NK-92 treated with Interleukin-12 subunit alpha and Interleukin-12 subunit beta, amount 100 ng/mL, for 24 hours (cell line): Measurements from ENCODE around the gene TMEM190.

ENCODE experiments used
- DNase-seq: peaks from one replicate; lab custom pipeline; 2025; lab: John Stamatoyannopoulos, UW

TMEM190 gene

DNA sequence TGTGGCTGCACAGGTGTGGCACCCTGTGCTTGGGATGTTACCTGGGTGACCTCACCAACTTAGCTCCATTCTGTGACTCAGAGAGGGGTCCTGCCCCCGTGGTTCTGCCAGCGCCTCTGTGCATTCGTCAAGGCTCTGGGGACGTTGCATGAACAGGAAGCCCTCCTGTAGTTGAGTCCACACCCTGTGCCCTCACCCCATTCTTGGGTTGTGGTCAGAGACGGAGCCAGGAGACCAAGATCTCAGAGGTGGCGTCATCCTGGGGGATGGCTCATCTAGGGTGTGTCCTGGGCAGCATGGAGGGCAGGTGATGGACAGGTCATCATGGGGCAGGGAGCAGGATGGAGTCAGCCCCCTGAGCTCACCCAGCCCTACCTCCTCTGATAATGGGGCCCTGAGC, 24.6 kb upstream of the TMEM190 start:
- no peak for DNase-seq

DNA sequence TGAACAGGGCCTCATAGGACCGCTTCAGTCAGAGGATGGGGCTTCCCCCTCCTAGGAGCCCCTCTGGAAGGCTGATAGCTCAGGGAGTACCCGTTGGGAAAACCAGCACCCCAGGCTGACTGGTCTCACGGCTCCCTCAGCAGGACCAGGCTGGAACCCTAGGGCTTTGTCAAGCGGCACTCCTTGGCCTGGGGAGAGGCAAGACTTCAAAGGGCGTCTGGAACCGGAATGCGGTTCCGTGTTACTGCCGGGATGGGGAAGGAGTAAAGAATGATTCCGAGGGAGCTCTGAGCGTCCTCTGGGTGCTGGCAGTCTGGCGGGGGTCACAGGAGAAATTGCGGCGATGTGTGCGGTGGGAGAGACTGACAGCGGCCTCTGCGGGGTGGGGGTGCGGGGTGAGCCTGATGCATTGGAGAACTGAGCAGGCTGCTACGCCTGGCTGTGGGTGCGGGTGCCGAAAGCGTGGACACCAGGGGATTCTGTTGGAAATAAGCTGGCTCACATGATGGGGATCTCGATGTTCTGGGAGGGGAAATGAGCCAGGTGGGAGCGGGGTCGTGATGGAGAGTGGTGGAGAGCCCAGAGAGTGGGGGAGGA, 24.0 kb upstream of the TMEM190 start:
- DNase-seq = no peak

DNA sequence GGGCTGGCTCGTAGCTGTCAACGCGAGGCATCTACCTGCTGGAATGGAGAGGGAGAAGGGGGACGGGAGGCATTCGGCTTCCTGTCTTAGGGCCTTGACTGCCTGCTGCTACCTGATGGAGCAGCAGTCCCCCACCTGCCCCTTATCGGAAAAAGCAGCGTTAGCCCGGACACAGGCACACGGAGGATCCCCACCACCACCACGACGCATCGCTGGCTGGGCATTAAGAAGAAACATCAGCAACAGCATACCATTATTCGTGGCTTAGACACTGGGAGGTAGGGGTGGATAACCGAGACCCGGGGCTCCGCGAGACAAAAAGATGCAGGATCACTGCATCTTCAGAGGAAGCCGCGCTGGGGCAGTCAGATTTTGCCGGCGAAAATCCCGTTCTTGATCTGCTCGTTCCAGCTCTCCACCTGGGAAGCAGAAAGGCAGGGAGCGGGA, 23.2 kb upstream of the TMEM190 start:
- no peak for DNase-seq

DNA sequence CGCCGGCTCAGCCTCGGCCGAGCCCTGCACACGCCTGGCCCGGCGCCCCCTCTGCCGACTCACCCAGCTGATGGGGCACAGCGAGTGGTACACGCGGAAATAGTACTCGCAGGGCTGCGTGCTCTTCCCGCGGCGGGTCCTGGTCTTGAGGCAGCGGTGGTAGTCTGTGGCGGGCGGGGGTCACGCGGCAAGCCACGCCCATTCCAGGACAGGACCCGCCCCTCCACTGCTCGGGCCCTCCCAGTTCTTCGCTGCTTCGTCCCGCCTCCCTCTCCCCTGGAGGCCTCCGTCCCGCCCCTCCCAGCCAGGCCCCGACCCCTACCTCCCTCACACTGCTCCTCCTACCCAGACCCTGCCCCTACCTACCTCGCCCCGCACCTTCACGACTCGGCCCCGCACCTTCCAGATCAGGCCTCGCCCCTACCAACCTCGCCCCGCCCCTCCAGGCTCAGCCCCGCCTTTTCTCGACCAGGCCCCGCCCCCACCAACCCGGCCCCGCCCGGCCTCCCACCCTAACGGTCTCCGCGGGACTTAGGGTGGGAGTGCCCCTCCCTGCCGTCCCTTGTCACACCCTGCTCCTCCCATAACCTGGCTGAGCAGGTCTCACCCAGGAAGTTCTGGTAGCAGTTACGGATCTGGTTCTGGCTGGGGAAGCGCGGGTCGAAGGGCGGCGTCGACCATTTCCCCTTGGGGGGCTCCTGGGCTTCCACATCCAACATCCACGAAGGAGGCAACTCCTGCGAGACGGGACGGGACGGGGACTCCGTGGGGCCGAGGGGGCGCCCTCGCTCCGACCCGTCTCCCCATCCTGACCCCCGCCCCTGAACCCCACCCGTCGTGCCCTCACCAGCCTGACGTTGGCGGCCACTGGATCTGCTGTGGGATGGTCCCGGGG, 22.6 kb upstream of the TMEM190 start:
- DNase-seq = no peak

DNA sequence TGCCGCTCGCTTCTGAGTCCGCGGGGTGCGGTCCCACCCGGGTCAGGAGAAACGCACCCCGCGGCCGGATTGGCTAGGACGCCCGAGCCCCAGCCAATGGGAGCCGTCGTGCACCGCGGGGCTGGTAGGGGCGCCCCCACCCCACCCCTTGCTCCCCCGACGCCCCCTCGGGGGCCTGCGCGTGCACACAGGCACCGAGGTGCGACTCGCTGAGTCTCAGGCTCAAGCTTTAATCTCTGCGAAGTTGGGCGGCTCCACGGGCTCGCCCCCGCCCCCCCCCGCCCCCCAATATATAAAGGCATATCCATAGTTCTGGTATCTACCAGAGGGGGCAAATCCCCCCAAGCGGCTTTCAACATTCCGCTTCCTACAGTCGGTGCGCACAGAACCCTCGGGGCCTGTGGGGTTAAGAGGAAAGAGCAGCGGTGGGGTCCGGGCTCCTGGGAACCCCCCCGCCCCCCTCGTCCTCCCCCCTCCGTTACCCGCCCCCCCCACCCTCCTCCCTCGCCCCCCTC, 21.9 kb upstream of the TMEM190 start, which contains the start of gene COX6B2:
TSS of gene COX6B2 (minus strand) at position 22 of the 515 bp plus-strand sequence. CDS start 198 bp downstream, outside the sequence.
- DNase-seq = no peak

DNA sequence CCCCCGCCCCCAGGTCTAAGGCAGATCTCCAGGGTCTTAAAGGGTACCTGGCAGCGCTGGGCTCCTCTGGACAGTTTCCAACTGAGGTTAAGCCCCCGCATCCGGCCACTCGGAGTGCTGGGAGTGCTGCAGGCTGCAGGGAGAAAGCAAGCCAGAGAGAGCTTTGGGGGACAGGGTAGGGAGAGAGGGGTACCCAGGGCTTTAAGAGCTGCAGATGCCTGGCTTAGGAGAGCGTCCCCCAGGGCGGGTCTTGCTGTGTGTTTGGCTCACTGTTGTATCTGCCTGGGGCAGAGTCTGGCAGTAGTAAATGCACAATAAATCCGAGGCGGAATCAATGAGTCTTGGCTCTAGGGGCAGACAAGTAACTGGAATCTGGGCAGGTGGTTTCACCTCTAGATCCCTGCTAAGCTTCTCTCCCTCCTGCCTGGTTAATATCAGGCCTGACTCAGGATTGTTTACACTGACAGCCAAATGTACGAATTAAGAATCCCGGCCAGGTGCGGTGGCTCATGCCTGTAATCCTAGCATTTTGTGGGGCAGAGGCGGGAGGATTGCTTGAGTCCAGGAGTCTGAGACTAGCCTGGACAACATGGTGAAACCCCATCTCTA, 21.3 kb upstream of the TMEM190 start:
- no peak for DNase-seq

DNA sequence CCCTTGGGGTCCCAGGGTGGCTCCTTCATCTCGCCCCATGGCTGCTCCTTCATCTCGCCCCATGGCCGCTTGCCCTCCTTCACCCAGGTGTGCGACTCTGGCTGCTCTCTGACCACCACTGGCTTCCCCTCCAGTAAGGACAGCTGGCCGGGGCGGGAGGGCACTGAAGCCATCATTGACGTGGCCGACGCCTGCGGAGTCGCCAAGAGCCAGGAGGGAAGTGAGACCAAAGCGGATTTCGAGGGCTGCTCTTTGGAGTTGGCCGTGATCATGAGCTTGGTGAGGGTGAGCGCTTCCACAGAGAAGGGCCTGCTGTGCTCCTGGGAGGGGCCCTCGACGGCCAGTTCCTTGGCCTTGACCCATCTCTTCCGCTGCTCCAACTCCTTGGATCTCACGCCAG, 18.1 kb upstream of the TMEM190 start:
- no peak for DNase-seq

DNA sequence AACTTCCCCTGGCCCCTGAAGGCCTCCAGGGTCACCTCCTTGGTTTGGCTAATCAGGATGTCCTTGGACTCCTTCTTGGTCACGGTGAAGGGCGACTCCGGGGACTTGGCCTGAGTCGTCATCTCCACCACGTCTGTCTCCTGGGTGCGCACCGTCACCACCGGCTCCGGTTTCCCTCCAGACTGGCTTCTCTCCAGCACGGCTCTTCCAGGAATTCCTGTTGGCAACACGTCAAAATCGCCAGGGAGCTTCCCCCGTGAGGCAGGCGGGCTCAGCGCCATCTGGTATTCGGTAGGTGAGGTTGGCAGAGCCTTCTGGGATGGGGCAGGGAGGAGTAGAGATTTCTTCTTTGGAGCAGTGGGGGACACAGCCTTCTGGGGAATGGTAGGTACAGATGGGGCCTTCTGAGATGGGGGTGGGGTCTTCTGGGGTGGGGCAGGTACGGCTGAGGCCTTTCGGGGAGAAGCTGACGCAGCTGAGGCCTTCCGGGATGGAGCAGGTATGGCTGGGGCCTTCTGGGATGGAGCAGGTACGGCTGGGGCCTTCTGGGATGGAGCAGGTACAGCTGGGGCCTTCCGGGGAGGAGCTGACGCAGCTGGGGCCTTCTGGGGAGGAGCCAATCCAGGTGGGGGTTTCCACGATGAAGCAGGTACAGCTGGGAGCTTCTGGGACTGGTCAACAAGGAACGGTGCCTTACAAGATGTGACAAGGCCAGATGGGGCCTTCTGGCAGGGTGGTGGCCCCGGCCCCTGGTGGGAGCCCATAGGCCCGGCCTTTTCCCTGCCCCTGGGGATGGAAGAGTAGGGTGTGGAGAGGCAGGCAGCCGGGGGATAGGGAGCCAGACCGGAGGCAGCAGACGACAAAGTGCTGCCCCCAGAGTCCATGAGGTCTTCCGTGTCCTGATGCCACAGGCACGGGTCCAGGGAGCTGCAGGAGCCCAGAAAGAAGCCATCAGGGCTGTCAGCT, 17.4 kb upstream of the TMEM190 start:
- DNase-seq = no peak

DNA sequence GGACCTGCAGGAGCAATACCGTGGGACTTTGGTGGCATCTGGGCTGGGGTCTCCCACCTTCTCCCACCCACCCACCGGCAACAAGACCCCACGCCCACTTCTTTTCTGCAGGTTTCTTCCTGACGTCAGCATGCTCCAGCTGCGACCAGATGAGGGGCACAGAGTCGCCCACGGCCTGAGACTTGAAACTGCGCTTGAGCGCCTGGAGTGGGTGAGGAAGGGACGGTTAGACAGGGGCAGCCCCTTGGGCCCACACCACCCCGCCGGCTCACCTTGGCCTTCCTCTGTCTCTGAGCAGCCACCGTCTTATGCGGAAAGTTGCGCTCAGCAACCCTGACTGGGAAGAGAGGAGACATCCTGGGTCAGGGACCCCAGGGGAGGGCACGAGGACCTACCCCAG, 15.7 kb upstream of the TMEM190 start:
- no peak for DNase-seq

DNA sequence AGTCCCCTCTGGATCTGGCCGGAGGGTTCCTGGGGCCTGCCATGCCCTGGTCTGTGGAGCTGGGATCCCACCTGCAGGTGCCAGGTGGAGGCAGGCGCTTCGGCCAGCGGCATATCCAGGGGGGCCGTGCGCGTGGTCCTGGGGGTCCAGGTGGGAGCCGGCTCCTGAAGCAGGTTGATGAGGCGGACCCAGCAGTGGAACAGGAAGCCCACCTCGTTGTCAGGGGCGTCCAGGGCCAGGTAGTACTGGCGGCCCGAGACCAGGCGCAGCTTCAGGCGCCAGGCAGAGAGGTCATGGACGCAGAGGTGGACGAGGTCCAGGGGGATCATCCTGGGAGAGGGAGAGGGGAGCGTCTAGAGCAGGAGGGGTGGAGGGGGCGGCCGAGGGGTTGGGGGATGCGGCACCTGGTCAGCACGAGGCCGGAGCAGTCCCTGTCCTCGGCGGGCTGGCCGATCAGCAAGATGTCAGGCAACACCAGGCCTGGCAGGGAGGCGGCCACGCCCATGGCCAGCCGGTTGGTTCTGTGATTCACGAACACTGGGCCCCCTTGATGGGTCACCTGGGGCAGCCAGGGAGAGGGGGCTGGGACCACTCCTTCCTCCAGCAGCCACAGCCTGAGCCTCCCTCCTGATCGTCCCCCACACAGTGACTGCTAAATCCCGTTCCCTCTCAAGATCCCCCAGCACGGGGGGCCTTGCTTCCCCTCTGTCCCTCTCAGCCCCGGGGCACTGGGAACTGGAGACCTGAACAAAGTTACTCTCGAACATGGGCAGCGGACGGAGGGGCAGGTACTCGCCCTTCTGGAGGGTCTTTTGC, 14.2 kb upstream of the TMEM190 start:
- no peak for DNase-seq

DNA sequence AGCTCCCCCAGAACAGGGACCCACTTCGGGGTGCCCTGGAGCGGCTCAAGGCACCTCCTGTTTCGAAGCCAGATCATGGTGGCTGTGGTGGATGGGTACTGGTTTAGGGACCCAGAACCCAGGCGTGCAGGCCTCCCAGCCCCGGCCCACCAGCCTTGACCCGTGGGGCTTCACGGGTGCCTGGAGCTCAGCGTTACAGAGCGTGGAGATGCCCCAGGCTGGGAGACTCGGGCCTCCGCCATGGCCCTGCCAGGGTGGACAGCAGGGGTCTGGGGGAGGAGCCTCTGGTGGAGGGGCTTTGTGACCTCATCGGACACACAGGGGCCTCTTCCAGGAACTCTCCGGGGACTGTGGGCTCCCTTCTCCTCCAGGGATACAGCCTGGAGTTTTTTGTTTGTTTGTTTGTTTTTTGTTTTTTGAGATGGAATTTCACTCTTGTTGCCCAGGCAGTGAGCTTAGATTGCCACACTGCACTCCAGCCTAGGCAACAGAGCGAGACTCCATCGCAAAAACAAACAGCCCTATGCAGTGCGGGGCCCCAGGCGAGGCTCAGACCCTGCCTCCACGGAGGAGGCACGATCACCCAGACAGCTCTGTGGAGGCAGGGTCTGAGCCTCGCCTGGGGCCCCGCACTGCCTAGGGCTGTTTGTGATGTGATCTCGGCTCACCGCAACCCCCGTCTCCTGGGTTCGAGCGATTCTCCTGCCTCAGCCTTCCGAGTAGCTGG, 13.5 kb upstream of the TMEM190 start, which contains the start of gene GARIN5B:
TSS of gene GARIN5B (minus strand) at position 271 of the 727 bp plus-strand sequence. CDS start at position 77, 194 bp downstream.
- no peak for DNase-seq

DNA sequence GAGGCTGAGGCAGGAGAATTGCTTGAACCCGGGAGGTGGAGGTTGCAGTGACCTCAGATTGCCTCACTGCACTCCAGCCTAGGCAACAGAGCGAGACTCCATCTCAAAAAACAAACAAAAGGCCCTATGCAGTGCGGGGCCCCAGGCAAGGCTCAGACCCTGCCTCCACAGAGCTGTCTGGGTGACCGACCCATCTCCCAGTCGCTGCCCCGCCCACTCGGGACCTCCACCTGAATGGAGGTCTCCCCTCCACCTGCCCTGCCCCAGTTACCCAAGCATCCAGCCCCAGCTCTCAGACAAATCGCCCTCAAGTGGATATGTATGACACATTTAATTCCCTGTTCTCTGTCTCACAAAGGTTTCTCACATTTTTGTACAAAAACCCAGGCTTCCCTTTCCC, 11.4 kb upstream of the TMEM190 start:
- no peak for DNase-seq

DNA sequence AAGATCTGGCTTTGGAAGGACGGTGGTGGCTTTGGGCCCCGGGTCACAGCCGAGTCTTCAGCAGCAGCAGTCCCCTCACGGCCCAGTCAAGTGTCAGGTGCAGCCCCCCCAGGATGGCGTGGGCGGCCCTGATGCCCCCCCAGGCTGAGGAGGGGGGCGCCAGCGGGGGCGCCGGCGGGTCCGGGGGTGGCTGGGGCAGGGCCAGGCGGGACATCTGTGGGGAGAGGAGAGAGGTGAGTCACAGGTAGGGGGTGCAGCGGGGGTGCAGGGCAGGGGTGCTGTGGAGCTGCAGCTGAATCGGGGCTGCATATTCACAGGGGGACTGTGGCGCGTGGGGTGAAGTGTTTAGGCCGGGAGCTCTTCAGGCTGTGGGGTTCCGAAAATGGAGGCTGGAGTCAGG, 10.7 kb upstream of the TMEM190 start:
- no peak for DNase-seq

DNA sequence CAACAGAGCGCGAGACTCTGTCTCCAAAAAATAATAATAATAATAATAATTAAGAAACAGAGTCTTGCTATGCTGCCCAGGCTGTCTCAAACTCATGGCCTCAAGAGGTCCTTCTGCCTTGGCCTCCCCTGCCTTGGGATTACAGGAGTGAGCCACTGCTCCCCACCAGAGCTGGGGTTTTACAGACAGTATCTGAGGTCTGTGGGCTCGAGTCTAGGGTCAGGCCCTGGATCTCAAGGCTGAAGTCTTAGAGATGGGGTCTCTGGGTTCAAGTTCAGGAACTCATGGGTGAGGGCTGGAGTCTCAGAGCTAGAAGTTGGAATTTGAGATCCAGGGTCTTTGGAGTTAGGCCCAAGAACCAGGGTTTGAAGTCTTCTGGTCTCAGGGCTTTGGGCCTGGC, 9.8 kb upstream of the TMEM190 start:
- no peak for DNase-seq

DNA sequence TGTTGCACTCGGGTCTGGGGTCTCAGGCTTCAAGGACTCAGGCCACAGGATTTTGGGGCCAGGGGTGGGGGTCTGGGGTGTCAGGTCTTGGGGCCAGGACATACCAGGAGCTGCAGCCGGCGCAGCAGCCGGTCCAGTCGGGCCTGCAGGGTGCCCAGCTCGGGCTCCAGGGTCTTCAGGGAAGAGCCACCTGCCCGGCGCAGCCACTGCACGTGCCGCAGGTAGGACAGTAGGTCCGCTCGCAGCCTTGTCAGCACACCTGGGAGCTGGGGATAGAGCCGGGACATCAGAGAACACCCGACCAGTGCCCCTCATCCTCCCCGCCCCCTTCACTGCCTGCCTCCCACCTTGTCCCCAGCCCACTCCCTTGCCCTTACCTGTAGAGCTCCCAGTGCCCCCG, 8.5 kb upstream of the TMEM190 start:
- DNase-seq = no peak

DNA sequence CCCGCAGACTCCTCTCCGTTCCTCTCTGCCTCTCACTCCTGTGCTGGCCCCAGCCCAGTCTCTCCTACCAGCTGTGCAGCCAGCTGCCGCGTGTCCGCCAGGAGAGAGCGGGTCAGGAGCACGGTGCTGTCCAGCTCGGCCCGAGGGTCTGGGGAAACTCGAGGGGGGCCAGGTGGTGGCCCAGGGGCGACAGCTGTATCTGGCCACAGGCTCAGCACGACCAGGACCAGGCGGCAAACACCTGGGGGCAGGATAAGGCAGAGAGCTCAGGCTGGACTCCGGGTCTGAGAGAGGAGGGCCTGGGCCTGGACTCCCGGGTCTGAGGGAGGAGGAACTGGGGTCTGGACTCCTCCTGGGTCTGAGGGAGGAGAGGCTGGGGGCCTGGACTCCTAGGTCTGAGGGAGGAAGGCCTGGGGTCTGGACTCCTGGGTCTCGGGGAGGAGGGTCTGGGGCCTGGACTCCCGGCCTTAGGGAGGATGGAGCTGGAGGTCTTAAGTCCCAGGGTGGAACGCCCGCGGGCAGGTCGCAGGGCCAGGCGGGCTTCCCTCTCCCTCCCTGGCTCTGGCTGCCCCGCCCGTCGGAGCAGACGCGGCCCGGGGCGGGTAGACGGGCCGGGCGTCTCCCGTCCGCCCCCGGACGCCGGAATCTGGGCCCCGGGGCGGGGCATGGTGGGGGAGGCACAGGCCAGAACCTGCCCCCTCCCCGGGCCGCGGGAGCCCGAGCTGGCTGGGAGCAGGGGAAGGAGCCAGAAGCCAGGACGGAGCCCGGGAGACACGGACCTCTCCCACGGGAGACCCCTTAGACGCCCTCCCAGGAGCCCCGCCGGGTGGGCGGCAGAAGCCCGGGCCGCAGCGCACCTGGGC, 7.7 kb upstream of the TMEM190 start:
- DNase-seq = no peak

DNA sequence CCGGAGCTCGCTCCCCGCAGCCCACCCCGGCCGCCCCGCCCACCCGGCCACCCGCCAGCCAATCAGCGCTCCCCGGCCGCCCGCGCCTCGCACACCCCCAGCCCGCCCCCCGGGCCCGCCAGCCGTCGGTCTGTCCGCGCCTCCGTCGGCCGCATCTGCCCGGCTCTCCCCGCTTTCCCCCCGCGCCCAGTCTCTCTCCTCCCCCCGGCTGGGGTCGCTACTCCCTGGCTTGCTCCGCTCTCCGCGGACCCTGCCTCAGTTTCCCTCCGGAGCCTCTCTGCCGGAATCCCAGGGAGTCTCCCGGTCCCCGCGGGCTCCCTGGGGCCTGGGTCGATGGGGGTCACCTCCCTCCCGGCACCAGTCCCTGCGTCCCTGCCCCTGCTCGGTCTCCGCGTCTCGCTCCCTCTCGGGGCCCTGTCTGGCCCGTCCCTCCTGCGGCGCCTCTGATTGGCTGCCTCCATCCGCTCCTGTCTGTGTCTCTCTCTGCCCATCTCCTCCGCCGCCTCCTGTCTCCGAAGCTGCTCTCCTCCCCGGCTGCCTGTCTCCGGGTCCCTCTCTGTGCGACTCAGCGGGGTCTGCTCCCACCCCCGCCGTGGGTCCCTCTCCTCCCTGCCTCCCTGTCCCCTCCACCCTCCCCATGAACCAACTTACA, 6.8 kb upstream of the TMEM190 start:
- DNase-seq = no peak

DNA sequence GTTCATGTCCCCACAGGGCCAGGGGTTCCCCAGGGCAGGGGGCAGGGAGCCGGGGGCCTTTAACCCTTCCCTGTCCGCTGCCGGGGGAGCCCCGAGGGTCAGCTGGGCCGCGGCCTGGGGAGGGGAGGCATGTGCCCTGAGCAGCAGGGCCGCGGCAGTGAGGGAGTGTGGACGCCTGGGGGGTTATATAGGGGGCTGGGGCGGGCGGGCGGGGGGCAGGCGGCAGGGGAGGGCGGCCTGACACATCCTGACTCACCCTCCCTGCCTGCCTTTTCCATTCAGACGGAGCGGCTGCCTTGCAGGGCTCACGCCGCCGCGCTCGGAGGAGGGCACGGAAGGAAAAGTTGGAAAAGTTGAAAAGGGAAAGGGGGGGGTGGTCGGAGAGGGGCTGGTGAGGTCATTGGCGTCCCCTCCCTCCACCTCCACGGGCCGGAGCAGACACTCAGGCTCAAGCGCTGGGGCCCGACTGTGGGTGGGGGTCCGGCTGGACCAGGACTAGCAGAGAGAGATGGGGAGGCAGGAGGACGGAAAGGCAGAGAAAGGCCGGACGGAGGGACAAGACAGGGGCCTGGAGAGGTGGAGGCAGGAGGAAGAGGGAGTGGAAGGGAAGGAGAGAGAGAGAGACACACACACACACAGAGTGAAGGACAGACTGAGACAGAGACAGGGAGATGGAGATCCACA, 6.2 kb upstream of the TMEM190 start, which contains the start of gene IL11:
TSS of gene IL11 (minus strand) at position 159 of the 684 bp plus-strand sequence. CDS start at position 6, 153 bp downstream.
- DNase-seq = no peak
